Prostate gland (tissue), 2 donors: Measurements from ENCODE around the gene CSNK1G1. TPM values are rescaled to one million over a fixed set of nuclear protein-coding genes. Genes with fewer than 3 reads are reported as not detected.

Source experiments
- DNase-seq: peaks from one replicate; pipeline ENCODE4 v3.0.0-alpha.2; 2019; ENCODE audit warnings: low spot score
- H3K27ac ChIP-seq, 2 donors: fragments of 200-600 bp; sonication (generic); 2 replicates each; pipeline ENCODE4 v1.5.1; 2017 to 2019
- H3K27me3 ChIP-seq: fragments of 200-600 bp; sonication (generic); replicated peaks from 2 replicates; pipeline ENCODE4 v1.5.1; 2019; ENCODE audit not compliant: insufficient read depth
- H3K36me3 ChIP-seq, 2 donors: fragments of 200-600 bp; sonication (generic); 1 replicate in 1 of 2; 2 replicates in 1 of 2; pipeline versions ENCODE4 v1.5.1 to v1.8.1; 2017 to 2019
- H3K4me1 ChIP-seq: fragments of 200-600 bp; sonication (generic); replicated peaks from 2 replicates; pipeline ENCODE4 v1.5.1; 2019
- H3K4me3 ChIP-seq, 2 donors: fragments of 200-600 bp; sonication (generic); 2 replicates each; pipeline ENCODE4 v1.5.1; 2017 to 2019
- H3K9me3 ChIP-seq: fragments of 200-600 bp; sonication (generic); 2 replicates; pipeline ENCODE4 v1.5.1; 2017
- CTCF ChIP-seq, 4 experiments: fragments of 200-600 bp in 2 of 4; fragments of 450-650 bp in 2 of 4; sonication (generic) in 2 of 4; IDR thresholded peaks; 1 replicate in 3 of 4; 2 replicates in 1 of 4; pipeline ENCODE4 v1.5.1; 2016 to 2019; ENCODE audit warnings: antibody characterized with exemption in 4 of 4, mild to moderate bottlenecking in 2 of 4, moderate library complexity in 2 of 4
- POLR2A ChIP-seq: fragments of 450-650 bp; IDR thresholded peaks from one replicate; pipeline ENCODE4 v1.6.1; 2016; ENCODE audit warnings: antibody characterized with exemption, mild to moderate bottlenecking
- POLR2AphosphoS5 ChIP-seq: sonication (generic); formaldehyde crosslinking; IDR thresholded peaks from one replicate; pipeline ENCODE4 v1.6.1; 2017; ENCODE audit warnings: antibody characterized with exemption
- WGBS: methylation state at CpG from one replicate; pipeline ENCODE4 v1.1.5; 2018; 5-methylcytosine and 5-hydroxymethylcytosine counted together
- intact Hi-C: fragments of 100-400 bp; cut with DNase I; formaldehyde crosslinking; loops from one replicate; pipeline ENCODE4 v1.14.2; 2022
- total RNA-seq, 2 donors: library from RNA; depleted of rRNA; stranded (reverse); fragments of >200 nt; gene quantifications; one replicate each; pipeline ENCODE4 v1.1.0, GENCODE V29; 2016

Gene CSNK1G1
- total RNA-seq, 2 donors from 2014 or later = 9.2 to 20.6 TPM

DNA sequence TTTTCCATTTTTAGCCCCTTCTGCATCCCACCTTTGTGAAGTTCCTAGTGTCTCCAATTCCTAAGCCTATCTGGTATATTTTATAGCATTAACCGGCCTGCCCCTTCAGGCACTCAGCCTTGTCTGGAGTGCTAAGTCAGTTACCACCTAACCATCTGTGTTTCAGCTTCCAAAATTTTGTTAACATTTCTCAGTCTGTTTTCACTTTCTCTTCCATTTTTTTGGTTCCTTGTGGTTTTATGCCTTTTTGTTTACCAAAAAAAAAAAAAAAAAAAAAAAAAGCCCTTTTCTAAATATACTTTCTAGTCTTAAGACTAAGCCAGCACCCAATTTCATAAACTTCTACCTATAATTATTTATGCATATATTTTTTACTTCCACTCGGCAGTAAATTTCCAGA is 92.4 kb downstream of the CSNK1G1 start:
- no peak overlapping the region for H3K4me3 ChIP-seq
- DNase-seq = no peak
- no peaks in the 10 kb centered on the region for H3K36me3 ChIP-seq
- H3K27me3 ChIP-seq = no peaks in the 10 kb centered on the region
- no peaks in the 10 kb centered on the region for H3K4me1 ChIP-seq
- intact Hi-C loops = no loop called here
- TF ChIP-seq CTCF (IDR thresholded peaks at IDR 0.05) = no peak
- no peak for TF ChIP-seq POLR2A
- no peak for TF ChIP-seq POLR2AphosphoS5
- H3K9me3 ChIP-seq = no peaks in the 10 kb centered on the region
- no peak overlapping the region for H3K27ac ChIP-seq
- WGBS = 88% methylated on average over 2 of the region's 2 CpGs

GRCh38 chr15:64256051-64256450 is 99.9 kb downstream of the CSNK1G1 start:
- intact Hi-C loops = no loop called here
- H3K4me1 ChIP-seq = no peaks in the 10 kb centered on the region
- no peaks in the 10 kb centered on the region for H3K9me3 ChIP-seq

DNA sequence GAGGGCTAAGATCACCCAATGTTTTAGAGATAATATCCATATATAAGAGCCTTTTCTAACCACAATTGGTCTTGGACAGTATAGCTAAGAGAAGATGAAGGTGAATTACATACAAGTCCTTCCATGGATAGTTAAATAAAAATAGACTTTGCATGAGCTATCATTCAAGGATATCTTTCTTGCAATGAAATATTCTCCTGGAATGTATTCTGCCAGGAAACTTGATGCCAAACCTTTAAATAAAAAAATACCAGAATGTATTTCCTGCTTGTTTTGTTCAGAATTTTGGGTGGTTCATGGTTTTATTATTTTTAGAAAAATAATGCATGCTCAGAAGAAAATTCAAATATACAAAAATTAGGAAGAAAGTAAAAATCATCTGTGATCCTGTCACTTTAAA is 104.3 kb downstream of the CSNK1G1 start:
- Histone ChIP-seq H3K9me3 (no peaks in the 10 kb centered on the region), H3K4me1 (no peaks in the 10 kb centered on the region), H3K36me3 (no peaks in the 10 kb centered on the region), H3K27me3 (no peaks in the 10 kb centered on the region), H3K27ac (no peak overlapping the region), H3K4me3 (no peak overlapping the region)
- no peak for TF ChIP-seq POLR2A
- no peak for TF ChIP-seq POLR2AphosphoS5
- TF ChIP-seq CTCF (IDR thresholded peaks at IDR 0.05) = no peak
- no peak for DNase-seq
- intact Hi-C loops = no loop called here

More at GRCh38 chr15:64256051-64256450, 99.9 kb downstream of the CSNK1G1 start:
- Histone ChIP-seq H3K27me3 (no peaks in the 10 kb centered on the region), H3K27ac (no peak overlapping the region), H3K4me3 (no peak overlapping the region), H3K36me3 (no peaks in the 10 kb centered on the region)
- DNase-seq = no peak
- WGBS = 90% methylated on average over 3 of the region's 3 CpGs
- no peak for TF ChIP-seq POLR2A
- no peak for TF ChIP-seq CTCF (IDR thresholded peaks at IDR 0.05)
- no peak for TF ChIP-seq POLR2AphosphoS5

- DNase-seq = no peak
- intact Hi-C loops = no loop called here
- Histone ChIP-seq H3K9me3 (no peaks in the 10 kb centered on the region), H3K36me3 (no peaks in the 10 kb centered on the region), H3K4me3 (no peak overlapping the region), H3K27ac (no peak overlapping the region), H3K27me3 (no peaks in the 10 kb centered on the region), H3K4me1 (no peaks in the 10 kb centered on the region)
- 77% methylated on average over 2 of the region's 2 CpGs for WGBS
- TF ChIP-seq CTCF (IDR thresholded peaks at IDR 0.05) = no peak
- TF ChIP-seq POLR2AphosphoS5 = no peak
- TF ChIP-seq POLR2A = no peak
Observed at GRCh38 chr15:64251121-64251520, 104.9 kb downstream of the CSNK1G1 start.

DNA sequence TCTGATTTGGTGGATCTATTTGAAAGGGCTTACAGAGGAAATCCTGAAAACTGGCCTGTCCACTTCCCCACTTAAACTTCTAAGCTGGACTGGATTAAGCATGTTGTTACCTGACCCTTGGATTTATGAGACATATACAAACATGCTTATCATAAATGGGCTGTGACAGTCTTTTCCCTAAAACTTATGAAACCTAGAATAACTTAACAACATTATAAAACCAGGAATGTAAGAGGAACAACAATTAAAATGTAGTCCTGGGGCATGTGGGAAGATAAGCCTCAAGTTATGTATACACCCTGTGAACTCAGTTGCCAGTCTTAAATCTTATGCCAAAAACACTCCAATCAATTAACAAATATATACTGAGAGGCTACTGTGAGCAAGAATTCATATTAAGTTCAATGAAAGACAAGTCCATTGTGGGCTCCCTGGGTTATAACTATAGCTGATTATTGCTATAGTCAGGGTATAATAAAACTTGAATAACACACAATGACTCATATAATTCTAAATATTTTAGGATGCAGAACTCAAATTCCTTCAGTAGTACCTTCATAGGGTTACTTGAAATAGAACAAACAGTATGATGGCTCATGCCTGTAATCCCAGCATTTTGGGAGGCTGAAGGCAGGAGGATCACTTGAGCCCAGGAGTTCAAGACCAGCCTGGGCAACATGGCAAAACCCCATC is 105.9 kb downstream of the CSNK1G1 start:
- Histone ChIP-seq H3K27ac (no peak overlapping the region), H3K4me3 (no peak overlapping the region), H3K9me3 (no peaks in the 10 kb centered on the region), H3K27me3 (no peaks in the 10 kb centered on the region), H3K4me1 (no peaks in the 10 kb centered on the region), H3K36me3 (no peaks in the 10 kb centered on the region)
- DNase-seq = peak; percentile 10
- TF ChIP-seq POLR2AphosphoS5 (no peak), POLR2A (no peak), CTCF (IDR thresholded peaks at IDR 0.05) (no peak)
- intact Hi-C loops = no loop called here
